Measurements from ENCODE around the gene RASA1.

RASA1 gene

GRCh38 chr5:87322381-87322780, 54.7 kb downstream of the RASA1 start:
- Histone ChIP-seq H3K4me3 (no peak overlapping the region), H3K27ac (no peak overlapping the region)
- no peak for DNase-seq (ENCODE audit: low spot score)
- TF ChIP-seq CTCF (IDR thresholded peaks at IDR 0.05): no peak

DNA sequence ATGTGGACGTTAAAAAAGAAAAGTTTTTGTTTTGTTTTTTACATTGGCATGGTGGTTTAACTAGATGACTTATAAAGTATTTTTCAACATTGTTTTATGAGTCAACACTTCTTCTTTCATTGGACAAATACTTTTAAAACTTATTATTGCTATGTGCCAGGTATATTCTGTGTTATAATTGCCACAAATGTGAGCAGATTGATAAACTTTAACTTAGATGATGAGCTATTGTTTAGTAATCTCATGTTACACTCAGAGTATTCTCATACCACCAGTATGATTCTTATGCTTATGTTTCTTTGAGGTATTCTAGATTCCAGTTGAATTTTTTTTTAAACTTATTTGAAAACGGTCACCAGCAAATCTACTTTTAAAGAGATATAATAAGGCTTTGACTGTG, 60.3 kb downstream of the RASA1 start:
- Histone ChIP-seq H3K27ac (no peak overlapping the region), H3K4me3 (no peak overlapping the region)
- DNase-seq (ENCODE audit: low spot score): no peak
- TF ChIP-seq CTCF (IDR thresholded peaks at IDR 0.05): no peak

- no peak overlapping the region for H3K4me3 ChIP-seq
- H3K27ac ChIP-seq: no peak overlapping the region
- no peak for TF ChIP-seq CTCF (IDR thresholded peaks at IDR 0.05)
- DNase-seq (ENCODE audit: low spot score): no peak
Observed at GRCh38 chr5:87329114-87329513, 61.4 kb downstream of the RASA1 start.

- Histone ChIP-seq H3K27ac (no peak overlapping the region), H3K4me3 (no peak overlapping the region)
- DNase-seq (ENCODE audit: low spot score): no peak
- TF ChIP-seq CTCF (IDR thresholded peaks at IDR 0.05): no peak
Observed at GRCh38 chr5:87339986-87340385, 72.3 kb downstream of the RASA1 start.

GRCh38 chr5:87340716-87341115, 73.0 kb downstream of the RASA1 start:
- DNase-seq (ENCODE audit: low spot score): no peak

GRCh38 chr5:87347272-87347671, 79.6 kb downstream of the RASA1 start:
- no peak for DNase-seq (ENCODE audit: low spot score)
- no peak for TF ChIP-seq CTCF (IDR thresholded peaks at IDR 0.05)
- H3K27ac ChIP-seq: no peak overlapping the region
- H3K4me3 ChIP-seq: no peak overlapping the region

More at GRCh38 chr5:87340716-87341115, 73.0 kb downstream of the RASA1 start:
- Histone ChIP-seq H3K27ac (peak overlapping the region in 1 of 2 donors; percentile 3), H3K4me3 (no peak overlapping the region)
- TF ChIP-seq CTCF (IDR thresholded peaks at IDR 0.05): no peak

- Histone ChIP-seq H3K27ac (no peak overlapping the region), H3K4me3 (no peak overlapping the region)
- no peak for DNase-seq (ENCODE audit: low spot score)
- TF ChIP-seq CTCF (IDR thresholded peaks at IDR 0.05): no peak
Observed at GRCh38 chr5:87347841-87348240, 80.2 kb downstream of the RASA1 start.

All from coronary artery (tissue), 2 donors.